SH-SY5Y (cell line): ENCODE measurements around the gene C9orf78.

Experiments
- GATA2 ChIP-seq: IDR thresholded peaks from 2 replicates; pipeline ENCODE4 v1.6.1; 2011; ENCODE audit warnings: mild to moderate bottlenecking, low read depth, low read length
- GATA3 ChIP-seq: IDR thresholded peaks from 2 replicates; pipeline ENCODE4 v1.6.1; 2011; ENCODE audit warnings: low read depth, mild to moderate bottlenecking, low read length, moderate library complexity

GRCh38 chr9:129873563-129874190 is 38.6 kb upstream of the C9orf78 start:
- TF ChIP-seq GATA2 (no peak), GATA3 (no peak)
